ENCODE measurements around the gene FBXW2.
A peak's percentile ranks its signal among the peaks of the same experiment; 100 is the strongest.

FBXW2 gene

GRCh38 chr9:120714088-120714845 is 78.9 kb downstream of the FBXW2 start, which contains the start of gene MEGF9:
MEGF9 (minus strand) TSS chr9:120714470; CDS start chr9:120714358, 112 bp downstream.
- DNase-seq (ENCODE audit: low read depth in 2 of 2) = peak; percentile 91 to 92

- DNase-seq (ENCODE audit: low read depth in 2 of 2) = no peak
Observed at GRCh38 chr9:120713257-120714087, 79.7 kb downstream of the FBXW2 start.

- DNase-seq (ENCODE audit: low read depth in 2 of 2) = no peak
Observed at GRCh38 chr9:120712539-120713031, 80.6 kb downstream of the FBXW2 start.

- DNase-seq (ENCODE audit: low read depth in 2 of 2) = no peak
Observed at GRCh38 chr9:120711841-120712538, 81.2 kb downstream of the FBXW2 start.

GRCh38 chr9:120711354-120711753 is 81.9 kb downstream of the FBXW2 start:
- no peak for DNase-seq (ENCODE audit: low read depth in 2 of 2)

- no peak for DNase-seq (ENCODE audit: low read depth in 2 of 2)
Observed at GRCh38 chr9:120710110-120710981, 82.9 kb downstream of the FBXW2 start.

- no peak for DNase-seq (ENCODE audit: low read depth in 2 of 2)
Observed at GRCh38 chr9:120708526-120709224, 84.5 kb downstream of the FBXW2 start.

GRCh38 chr9:120707170-120707569 is 86.0 kb downstream of the FBXW2 start:
- DNase-seq (ENCODE audit: low read depth in 2 of 2) = no peak
